ENCODE results near the gene ARFGAP1. TPM values are rescaled to one million over a fixed set of nuclear protein-coding genes. Genes with fewer than 3 reads are reported as not detected.
"Not testable (repeated sequence)": the region's sequence is repeated elsewhere in the genome, so short reads cannot be mapped to it uniquely, and the experiment has no call there.

ARFGAP1 gene
- polyA plus RNA-seq, 3 donors: 51.6 to 53.4 (median 52.9) TPM

GRCh38 chr20:63329331-63330083 is 56.9 kb downstream of the ARFGAP1 start:
- no peak for DNase-seq (ENCODE audit: low read depth in 3 of 3, low spot score in 2 of 3)

- DNase-seq (ENCODE audit: low read depth in 3 of 3, low spot score in 2 of 3): no peak
These were observed 57.6 kb downstream of the ARFGAP1 start for GRCh38 chr20:63330084-63330760.

- DNase-seq (ENCODE audit: low read depth in 3 of 3, low spot score in 2 of 3): no peak
These were observed 58.3 kb downstream of the ARFGAP1 start for GRCh38 chr20:63330940-63331339.

- no peak for DNase-seq (ENCODE audit: low read depth in 3 of 3, low spot score in 2 of 3)
These were observed 59.3 kb downstream of the ARFGAP1 start for GRCh38 chr20:63331741-63332400.

GRCh38 chr20:63332488-63333240 is 60.1 kb downstream of the ARFGAP1 start:
- no peak for DNase-seq (ENCODE audit: low read depth in 3 of 3, low spot score in 2 of 3)

GRCh38 chr20:63333241-63333836 is 60.7 kb downstream of the ARFGAP1 start:
- no peak for DNase-seq (ENCODE audit: low read depth in 3 of 3, low spot score in 2 of 3)

- DNase-seq (ENCODE audit: low read depth in 3 of 3, low spot score in 2 of 3): no peak
These were observed 61.7 kb downstream of the ARFGAP1 start for GRCh38 chr20:63334356-63334755.

- DNase-seq (ENCODE audit: low read depth in 3 of 3, low spot score in 2 of 3): not testable (repeated sequence)
These were observed 62.4 kb downstream of the ARFGAP1 start for GRCh38 chr20:63335060-63335459.

GRCh38 chr20:63335711-63336110 is 63.1 kb downstream of the ARFGAP1 start:
- DNase-seq (ENCODE audit: low read depth in 3 of 3, low spot score in 2 of 3): no peak

- DNase-seq (ENCODE audit: low read depth in 3 of 3, low spot score in 2 of 3): no peak
These were observed 63.7 kb downstream of the ARFGAP1 start for GRCh38 chr20:63336232-63336752.

- DNase-seq (ENCODE audit: low read depth in 3 of 3, low spot score in 2 of 3): no peak
These were observed 65.3 kb downstream of the ARFGAP1 start for GRCh38 chr20:63337786-63338420.

Other genes with a start within 250 kb of the ARFGAP1 start
- gene YTHDF1, start 56.7 kb upstream of the ARFGAP1 start, polyA plus RNA-seq (ENCODE audit: insufficient read length in 3 of 3): 10 to 100 TPM; 41.2 to 44.3 (median 42.2) TPM
- gene BIRC7, start 36.9 kb upstream of the ARFGAP1 start, polyA plus RNA-seq (ENCODE audit: insufficient read length in 3 of 3): 1 to 10 TPM in 2 of 3 donors, under 1 TPM in 1; 0.42 to 1.9 (median 1.3) TPM
- gene NKAIN4, start 18.4 kb upstream of the ARFGAP1 start, polyA plus RNA-seq (ENCODE audit: insufficient read length in 3 of 3): 10 to 100 TPM; 21.1 to 27.0 (median 22.7) TPM
- under 1 TPM; 0.42 to 0.65 (median 0.46) TPM for gene COL20A1, start 20.4 kb downstream of the ARFGAP1 start, polyA plus RNA-seq (ENCODE audit: insufficient read length in 3 of 3)
- gene CHRNA4, start 88.5 kb downstream of the ARFGAP1 start, polyA plus RNA-seq (ENCODE audit: insufficient read length in 3 of 3): 1 to 10 TPM; 5.0 to 8.1 (median 6.8) TPM
- 1 to 10 TPM; 3.9 to 6.1 (median 4.9) TPM for gene KCNQ2, start 199.8 kb downstream of the ARFGAP1 start, polyA plus RNA-seq (ENCODE audit: insufficient read length in 3 of 3)
- gene EEF1A2, start 226.3 kb downstream of the ARFGAP1 start, polyA plus RNA-seq (ENCODE audit: insufficient read length in 3 of 3): 1 to 10 TPM in 2 of 3 donors, under 1 TPM in 1; 0.79 to 1.6 (median 1.1) TPM
- 100 to 1,000 TPM; 108 to 192 (median 149) TPM for gene PPDPF, start 248.0 kb downstream of the ARFGAP1 start, polyA plus RNA-seq (ENCODE audit: insufficient read length in 3 of 3)